NCI-H345 treated with DMSO at 0.1 percent for 48 hours (cell line): ENCODE measurements around the gene ZIC1.

Experiments used
- DNase-seq: peaks from one replicate; lab custom pipeline; 2025; ENCODE audit not compliant: unreplicated experiment; lab: John Stamatoyannopoulos, UW

Gene ZIC1

DNA sequence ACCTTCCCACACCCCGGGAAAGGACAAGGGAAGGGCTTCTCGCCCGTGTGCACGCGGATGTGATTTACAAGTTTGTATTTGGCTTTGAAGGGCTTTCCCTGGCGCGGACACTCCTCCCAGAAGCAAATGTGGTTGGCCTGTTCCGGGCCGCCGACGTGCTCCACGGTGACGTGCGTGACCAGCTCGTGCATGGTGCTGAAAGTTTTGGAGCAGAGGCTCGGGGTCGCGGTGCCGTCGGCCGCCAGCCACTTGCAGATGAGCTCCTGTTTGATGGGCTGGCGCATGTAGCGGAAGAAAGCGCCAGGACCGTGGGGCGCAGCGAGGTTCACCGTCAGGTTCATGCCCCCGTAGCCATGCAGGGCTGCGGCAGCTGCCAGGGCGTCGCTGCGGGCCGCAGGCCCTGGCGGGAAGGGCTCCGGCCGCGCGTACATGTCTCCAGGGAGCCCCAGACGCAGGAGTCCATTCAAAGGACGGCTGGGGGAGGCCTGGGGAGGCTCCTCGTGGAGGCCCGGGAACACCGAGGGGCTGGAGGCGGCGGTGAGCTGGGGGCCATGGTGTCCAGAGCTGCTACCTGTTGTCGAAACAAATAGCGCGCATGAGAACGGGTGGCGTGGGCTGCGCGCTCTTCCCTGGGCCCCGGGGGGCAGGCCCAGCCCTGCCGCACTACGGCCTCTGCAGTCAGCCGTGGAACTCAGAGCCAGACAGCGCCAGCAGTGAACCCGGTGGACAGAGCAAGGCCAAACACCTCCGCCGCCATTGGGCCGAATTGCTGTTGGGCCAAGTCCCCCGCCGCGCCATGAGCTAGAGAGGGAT is 13.1 kb upstream of the ZIC1 start:
- no peak for DNase-seq

DNA sequence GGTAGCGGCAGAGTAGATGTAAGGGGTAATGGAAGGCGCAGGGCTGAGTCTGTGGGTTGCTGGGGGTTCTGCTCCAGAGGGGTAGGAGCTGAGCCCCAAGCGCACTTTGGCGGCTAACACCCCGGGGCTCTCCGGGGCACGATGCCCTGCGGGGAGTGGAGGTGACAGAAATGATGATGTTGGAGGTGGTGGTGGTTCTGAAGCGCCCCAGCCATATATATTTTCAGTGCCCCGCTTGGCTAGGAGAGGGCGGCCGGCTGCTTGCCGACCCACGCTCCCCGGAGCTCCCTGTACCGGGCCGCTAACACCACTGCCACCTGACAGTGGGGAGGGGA is 12.5 kb upstream of the ZIC1 start:
- DNase-seq: no peak

GRCh38 chr3:147397155-147397874 is 11.8 kb upstream of the ZIC1 start:
- DNase-seq: no peak

DNA sequence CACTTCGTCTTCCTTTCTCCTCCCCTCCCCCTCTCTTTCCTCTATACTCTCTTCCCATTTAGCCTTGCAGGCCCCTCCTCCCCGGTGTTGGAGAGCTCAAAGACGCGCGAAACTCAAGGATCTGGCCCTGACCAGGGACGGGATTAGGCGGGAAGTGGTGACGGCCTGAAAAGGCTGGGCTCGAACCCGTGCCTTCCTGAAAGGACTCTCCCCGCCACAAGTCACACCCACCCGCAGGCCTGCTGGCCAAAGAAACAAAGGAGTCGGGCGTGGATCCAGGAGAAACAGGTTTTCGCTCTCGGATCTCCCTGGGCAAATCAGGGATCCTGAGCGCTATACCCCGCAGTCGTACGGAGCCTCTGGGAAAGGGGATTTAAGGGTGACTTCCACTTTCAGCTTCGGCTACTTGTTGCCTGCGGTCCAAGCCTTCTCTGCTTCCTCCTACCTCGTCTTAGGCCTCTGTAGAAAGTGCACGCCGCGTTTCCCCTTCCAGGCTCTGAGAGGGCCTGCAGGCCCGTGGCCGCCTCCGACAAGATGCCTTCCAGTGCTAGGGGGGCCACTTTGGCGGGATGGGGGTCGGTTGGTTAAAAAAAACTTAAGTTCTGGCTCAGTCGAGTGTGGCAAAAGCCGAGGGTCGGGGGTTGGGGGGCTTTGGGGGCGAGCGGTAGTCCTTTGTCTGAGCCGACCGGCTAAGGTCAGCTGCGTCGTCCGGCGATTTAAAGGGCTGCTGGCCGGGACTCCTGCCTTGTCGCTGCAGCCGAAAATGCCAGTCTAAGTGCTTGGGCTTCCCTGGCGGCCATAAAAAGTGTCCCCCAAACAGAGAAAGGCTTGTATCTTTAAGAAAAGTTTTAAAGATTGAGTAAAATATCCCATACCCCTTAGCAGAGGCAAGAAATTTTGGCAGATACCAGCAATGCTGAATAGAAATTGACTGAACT is 11.0 kb upstream of the ZIC1 start:
- no peak for DNase-seq

DNA sequence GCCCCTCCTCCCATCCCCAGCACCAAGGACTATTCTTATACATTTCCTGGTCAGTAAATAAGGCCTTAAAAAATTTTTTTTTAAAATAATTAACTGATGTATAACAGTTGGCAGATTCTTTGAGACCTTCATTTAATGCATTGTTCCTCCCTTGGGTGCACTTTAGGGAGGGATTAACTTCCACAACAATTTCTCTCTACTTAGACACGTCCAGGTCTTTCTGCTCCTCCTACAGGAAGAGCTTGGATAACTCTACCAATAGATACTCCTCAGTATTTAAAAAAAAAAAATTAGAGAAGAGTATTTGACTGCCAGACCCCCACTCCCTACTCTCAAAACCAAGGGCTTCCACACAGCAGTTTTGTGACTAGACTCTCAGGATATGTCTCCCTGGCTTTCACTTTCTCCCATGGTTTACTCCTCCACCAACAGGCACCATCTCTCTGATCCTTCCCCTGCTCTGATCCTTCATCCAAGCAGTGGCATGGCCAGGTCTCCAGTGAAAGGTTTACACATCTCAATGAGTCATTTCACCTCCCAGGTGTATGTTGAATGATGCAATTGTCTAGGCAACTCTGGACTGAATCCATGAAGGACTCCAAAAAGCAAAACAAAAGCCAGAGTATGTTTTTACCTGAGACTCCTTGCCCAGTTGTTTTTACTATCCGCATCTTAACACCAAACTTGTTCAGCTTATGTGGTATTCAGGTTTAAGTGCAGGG is 10.2 kb upstream of the ZIC1 start:
- no peak for DNase-seq

GRCh38 chr3:147400111-147400510 is 9.1 kb upstream of the ZIC1 start:
- no peak for DNase-seq

DNA sequence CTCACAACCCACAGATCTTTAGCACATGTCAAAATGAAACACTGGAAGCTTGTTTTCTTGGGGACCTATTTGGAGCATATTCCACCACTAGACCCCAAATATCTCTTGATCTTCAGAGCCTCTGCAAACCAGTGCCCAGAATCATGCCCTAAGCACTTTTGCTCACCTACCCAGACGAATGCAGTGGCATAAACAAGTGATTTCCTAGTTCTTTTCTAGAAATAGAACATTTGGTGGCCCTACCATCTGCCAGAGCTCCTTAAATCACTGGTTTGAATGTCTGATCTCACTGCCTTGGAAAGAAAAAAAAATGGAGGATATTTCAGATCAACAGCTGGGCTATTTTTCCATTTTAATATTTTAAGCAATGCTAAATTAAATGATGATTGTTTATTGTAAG is 8.2 kb upstream of the ZIC1 start:
- no peak for DNase-seq

DNA sequence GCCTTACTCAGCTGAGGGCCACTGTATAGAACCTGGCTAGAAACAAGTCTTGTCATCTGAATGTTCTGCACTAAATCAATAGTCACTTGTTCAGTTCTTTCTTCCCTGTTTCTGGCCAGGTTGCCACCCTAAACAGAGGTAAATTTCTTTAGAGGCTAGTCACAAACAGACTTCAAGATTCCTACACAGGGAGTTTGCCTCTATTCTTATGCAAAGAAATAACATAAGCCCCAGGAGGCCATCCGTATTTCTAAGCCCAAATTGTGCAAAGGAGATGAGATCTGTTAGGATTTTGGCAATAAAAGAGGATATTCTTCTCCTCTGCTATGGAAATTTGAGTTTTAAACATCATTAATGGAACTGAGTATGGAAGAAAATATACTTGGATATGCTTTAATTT is 7.7 kb upstream of the ZIC1 start:
- no peak for DNase-seq

DNA sequence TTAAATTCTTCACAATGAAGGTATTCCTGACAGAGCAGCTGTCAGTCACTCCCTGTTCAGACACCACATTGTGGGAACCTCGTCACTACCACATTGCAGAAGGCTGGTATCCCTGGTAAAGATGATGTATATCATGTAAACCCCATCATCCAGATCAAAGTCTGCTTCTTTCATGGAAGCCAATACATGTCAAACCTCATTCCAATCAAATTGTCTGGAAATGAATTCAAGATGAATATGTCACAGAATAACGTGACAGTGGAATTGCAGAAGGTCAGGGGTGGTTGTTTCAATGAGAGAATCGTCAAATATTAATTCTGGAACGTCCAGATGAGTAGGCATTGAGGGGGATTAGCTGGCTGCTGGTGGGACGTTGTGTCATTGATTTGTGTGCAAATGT is 7.0 kb upstream of the ZIC1 start:
- no peak for DNase-seq

DNA sequence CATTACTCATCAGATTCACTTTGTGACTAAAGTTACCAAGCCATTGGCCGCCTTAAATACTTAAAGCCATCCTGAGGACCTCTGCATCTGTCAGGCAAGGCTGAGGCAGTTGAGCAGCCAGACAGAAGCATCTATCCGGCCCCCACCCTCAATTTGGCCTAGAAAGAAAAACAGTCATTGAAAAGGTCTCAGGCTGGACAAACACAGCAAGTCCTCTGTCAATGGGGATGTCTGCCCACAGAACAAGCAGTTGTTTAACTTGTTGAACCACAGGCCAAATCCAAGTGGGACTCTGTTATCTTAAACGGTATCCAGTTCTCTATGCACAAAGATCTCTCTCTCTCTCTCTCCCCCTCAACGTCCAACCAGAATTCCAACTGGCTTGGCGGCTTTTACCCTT is 5.7 kb upstream of the ZIC1 start:
- no peak for DNase-seq

- DNase-seq: no peak
These were observed 5.0 kb upstream of the ZIC1 start for GRCh38 chr3:147404000-147404799.

DNA sequence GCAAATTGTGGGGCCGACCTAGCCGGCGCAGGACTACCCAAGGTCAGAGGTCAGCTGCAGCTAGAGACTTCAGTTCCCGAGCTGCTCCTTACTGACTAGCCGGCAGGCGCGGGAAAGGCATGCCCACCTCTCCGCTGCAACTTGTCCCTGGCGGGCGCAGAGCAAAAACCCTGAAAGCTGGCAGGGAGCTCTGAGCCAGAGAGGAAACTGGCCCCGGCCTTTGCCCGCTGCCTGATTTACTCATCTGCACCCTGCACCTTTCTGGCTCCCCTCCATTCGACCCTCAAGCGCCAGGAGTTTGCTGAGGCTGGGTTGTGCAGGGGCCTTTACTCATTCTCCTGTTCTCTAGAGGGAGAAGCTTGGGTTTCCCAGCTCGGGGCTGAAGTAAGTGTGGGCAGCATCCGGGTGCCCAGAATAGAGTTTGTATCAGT is 4.3 kb upstream of the ZIC1 start:
- no peak for DNase-seq

GRCh38 chr3:147405231-147406027 is 3.7 kb upstream of the ZIC1 start:
- DNase-seq: no peak

- no peak for DNase-seq
These were observed 2.9 kb upstream of the ZIC1 start, which contains the start of gene ZIC4 for GRCh38 chr3:147406028-147406931. Gene ZIC4 (minus strand): TSS chr3:147406543. CDS start chr3:147402797, 3,746 bp downstream.

- no peak for DNase-seq
These were observed 2.1 kb upstream of the ZIC1 start for GRCh38 chr3:147407114-147407497.

- DNase-seq: no peak
These were observed 1.5 kb upstream of the ZIC1 start for GRCh38 chr3:147407498-147408187.
